MG63 (cell line): ENCODE measurements around the gene DNAH12. TPM values are rescaled to one million over a fixed set of nuclear protein-coding genes. Genes with fewer than 3 reads are reported as not detected.
A peak's percentile ranks its signal among the peaks of the same experiment; 100 is the strongest.
"Not testable (repeated sequence)": the region's sequence is repeated elsewhere in the genome, so short reads cannot be mapped to it uniquely, and the experiment has no call there.

Experiments used
- DNase-seq: peaks from one replicate; pipeline ENCODE4 v3.0.0-alpha.2; 2020
- H3K27me3 ChIP-seq: fragments of 250-450 bp; sonication (Bioruptor Pico); 2 replicates; pipeline ENCODE4 v1.5.1; 2020; ENCODE audit warnings: mild to moderate bottlenecking, moderate library complexity
- H3K36me3 ChIP-seq: fragments of 250-450 bp; sonication (Bioruptor Pico); 2 replicates; pipeline ENCODE4 v1.5.1; 2020; ENCODE audit warnings: mild to moderate bottlenecking, moderate library complexity
- H3K4me3 ChIP-seq: fragments of 250-450 bp; sonication (Bioruptor Pico); 2 replicates; pipeline ENCODE4 v1.5.1; 2020; ENCODE audit warnings: mild to moderate bottlenecking, moderate library complexity
- H3K9me3 ChIP-seq: fragments of 250-450 bp; sonication (Bioruptor Pico); 2 replicates; pipeline ENCODE4 v1.5.1; 2020; ENCODE audit warnings: mild to moderate bottlenecking, moderate library complexity
- total RNA-seq: library from RNA; depleted of rRNA; stranded (reverse); fragments of >200 nt; shearing (Covaris generic); gene quantifications from 2 replicates; pipeline ENCODE4 v1.2.3, GENCODE V29; 2014; ENCODE audit warnings: low replicate concordance

Gene DNAH12
- total RNA-seq, 1 experiment from 2014 or later = not detected

DNA sequence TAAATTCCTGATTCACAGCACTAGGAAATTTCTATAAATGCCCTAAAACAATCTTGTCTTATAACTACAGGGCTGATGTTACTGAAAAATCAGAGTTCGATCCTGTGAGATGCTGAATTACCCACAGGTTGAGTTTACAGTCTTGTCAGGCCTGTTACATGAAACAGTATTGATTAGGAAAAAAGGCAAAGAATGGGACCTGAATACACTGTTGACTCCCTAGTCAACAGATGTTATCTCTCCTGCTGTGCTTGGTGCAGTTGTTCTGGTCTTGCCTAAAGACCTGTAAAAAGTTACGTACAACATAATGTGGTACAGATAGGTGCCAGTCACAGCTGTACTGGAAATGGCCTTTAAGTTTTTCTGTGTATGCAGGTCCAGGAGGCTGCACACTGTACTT lies 160.3 kb downstream of the DNAH12 start:
- Histone ChIP-seq H3K9me3 (no peaks in the 10 kb centered on the region), H3K36me3 (no peaks in the 10 kb centered on the region), H3K4me3 (no peak overlapping the region), H3K27me3 (no peaks in the 10 kb centered on the region)
- no peak for DNase-seq

DNA sequence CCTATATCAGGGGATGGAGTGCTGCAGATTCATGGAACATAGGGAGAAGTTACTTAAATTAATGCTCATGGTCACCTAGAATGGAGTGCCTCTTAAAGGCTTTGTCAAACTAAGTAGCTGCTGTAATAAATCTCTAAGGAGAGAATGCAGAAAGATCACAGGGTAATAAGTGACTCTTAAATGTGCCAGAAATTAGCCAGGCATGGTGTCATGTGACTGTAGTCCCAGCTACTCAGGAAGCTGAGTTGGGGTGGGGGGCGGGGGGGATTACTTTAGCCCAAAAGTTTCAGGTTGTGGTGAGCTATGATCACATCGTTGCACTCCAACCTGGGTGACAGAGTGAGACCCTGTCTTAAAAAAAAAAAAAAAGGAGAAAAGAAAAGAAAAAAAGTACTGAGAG lies 160.7 kb downstream of the DNAH12 start:
- no peak for DNase-seq
- H3K4me3 ChIP-seq = no peak overlapping the region
- no peaks in the 10 kb centered on the region for H3K9me3 ChIP-seq

GRCh38 chr3:57382933-57383332 lies 161.2 kb downstream of the DNAH12 start:
- DNase-seq = no peak

More for the DNA sequence above, 160.7 kb downstream of the DNAH12 start:
- Histone ChIP-seq H3K36me3 (no peaks in the 10 kb centered on the region), H3K27me3 (no peaks in the 10 kb centered on the region)

GRCh38 chr3:57370341-57370740 lies 173.8 kb downstream of the DNAH12 start:
- Histone ChIP-seq H3K4me3 (no peak overlapping the region), H3K9me3 (no peaks in the 10 kb centered on the region), H3K36me3 (no peaks in the 10 kb centered on the region), H3K27me3 (0 out of 2 replicates have a peak, but pooled peaks cover 3% of the 10 kb centered on the region)
- no peak for DNase-seq

More at GRCh38 chr3:57382933-57383332, 161.2 kb downstream of the DNAH12 start:
- no peaks in the 10 kb centered on the region for H3K36me3 ChIP-seq
- no peaks in the 10 kb centered on the region for H3K9me3 ChIP-seq
- no peak overlapping the region for H3K4me3 ChIP-seq
- H3K27me3 ChIP-seq = no peaks in the 10 kb centered on the region

GRCh38 chr3:57365089-57365488 lies 179.1 kb downstream of the DNAH12 start:
- H3K27me3 ChIP-seq, DNase-seq, H3K9me3 ChIP-seq, H3K36me3 ChIP-seq, H3K4me3 ChIP-seq: not testable (repeated sequence)

DNA sequence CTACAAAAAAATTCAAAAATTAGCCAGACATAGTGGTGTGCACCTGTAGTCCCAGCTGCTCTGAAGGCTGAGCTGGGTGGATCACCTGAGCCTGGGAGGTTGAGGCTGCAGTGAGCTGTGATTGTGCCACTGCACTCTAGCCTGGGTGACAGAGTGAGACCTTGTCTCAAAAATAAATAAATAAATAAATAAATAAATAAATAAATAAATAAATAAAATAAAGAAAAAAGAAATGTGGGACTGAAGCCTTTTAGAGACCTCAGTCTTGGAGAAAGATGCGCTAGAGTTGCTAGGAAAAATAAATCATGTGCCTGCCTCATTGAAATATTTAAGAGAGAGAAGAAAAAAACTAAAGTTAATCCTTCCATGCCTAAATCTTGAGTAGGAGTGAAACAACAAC lies 187.9 kb downstream of the DNAH12 start:
- H3K4me3 ChIP-seq, H3K9me3 ChIP-seq, DNase-seq, H3K36me3 ChIP-seq, H3K27me3 ChIP-seq: not testable (repeated sequence)

- no peaks in the 10 kb centered on the region for H3K36me3 ChIP-seq
- H3K4me3 ChIP-seq = no peak overlapping the region
- H3K9me3 ChIP-seq = no peaks in the 10 kb centered on the region
- DNase-seq = no peak
- H3K27me3 ChIP-seq = no peaks in the 10 kb centered on the region
These were observed 189.4 kb downstream of the DNAH12 start for GRCh38 chr3:57354768-57355167.

- Histone ChIP-seq H3K9me3 (no peaks in the 10 kb centered on the region), H3K27me3 (no peaks in the 10 kb centered on the region), H3K4me3 (no peak overlapping the region), H3K36me3 (no peaks in the 10 kb centered on the region)
- DNase-seq = no peak
These were observed 193.9 kb downstream of the DNAH12 start for GRCh38 chr3:57350271-57350670.

DNA sequence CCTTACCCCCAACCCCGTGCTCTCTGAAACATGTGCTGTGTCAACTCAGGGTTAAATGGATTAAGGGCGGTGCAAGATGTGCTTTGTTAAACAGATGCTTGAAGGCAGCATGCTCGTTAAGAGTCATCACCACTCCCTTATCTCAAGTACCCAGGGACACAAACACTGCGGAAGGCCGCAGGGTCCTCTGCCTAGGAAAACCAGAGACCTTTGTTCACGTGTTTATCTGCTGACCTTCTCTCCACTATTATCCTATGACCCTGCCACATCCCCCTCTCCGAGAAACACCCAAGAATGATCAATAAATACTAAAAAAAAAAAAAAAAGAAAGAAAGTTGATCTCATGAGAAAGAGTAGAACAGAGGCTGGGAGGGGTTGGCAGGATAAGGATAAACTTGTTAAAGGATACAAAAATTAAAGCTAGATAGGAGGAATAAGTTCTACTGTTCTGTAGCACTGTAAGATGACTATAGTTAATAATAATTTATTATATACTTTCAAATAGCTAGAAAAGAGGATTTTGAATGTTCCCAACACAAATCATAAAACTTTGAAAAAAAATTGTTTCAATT lies 205.0 kb downstream of the DNAH12 start:
- not testable (repeated sequence) for H3K27me3 ChIP-seq, H3K9me3 ChIP-seq, H3K4me3 ChIP-seq, H3K36me3 ChIP-seq, DNase-seq

- H3K4me3 ChIP-seq = not testable (repeated sequence)
These were observed 205.7 kb downstream of the DNAH12 start for GRCh38 chr3:57338272-57339070.

DNA sequence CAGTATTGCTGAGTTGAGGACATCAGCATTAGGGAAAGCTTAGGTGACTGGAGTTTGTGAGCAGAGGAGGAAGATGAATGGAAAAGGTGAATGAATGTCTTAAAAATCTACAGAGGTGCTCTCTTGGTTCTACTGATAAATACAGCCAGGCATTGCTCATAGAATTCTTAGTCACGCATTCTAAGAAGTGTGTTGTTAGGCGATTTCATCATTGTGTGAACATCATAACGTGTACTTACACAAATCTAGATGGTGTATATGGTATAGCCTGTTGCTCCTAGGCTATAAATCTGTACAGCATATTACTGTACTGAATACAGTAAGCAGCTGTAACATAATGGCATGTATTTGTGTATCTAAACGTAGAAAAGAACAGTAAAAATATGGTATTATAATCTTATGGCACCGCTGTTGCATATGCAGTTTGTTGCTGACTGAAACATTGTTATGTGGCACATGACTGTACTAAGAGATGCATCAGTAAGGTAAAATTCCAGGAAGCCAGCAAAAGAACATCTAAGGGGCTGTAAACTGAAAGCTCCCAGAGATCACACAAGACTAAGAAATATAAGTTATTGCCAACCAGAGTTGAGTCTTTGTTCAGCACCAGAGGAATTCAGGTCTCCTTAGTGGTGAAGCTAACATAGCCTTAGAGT lies 208.7 kb downstream of the DNAH12 start:
- Histone ChIP-seq H3K36me3 (no peaks in the 10 kb centered on the region), H3K4me3 (no peak overlapping the region), H3K27me3 (no peaks in the 10 kb centered on the region; the same call in 1 of the 2 replicates), H3K9me3 (no peaks in the 10 kb centered on the region)
- DNase-seq = no peak

More at GRCh38 chr3:57338272-57339070, 205.7 kb downstream of the DNAH12 start:
- not testable (repeated sequence) for DNase-seq, H3K27me3 ChIP-seq, H3K36me3 ChIP-seq, H3K9me3 ChIP-seq

GRCh38 chr3:57331078-57331610 lies 213.0 kb downstream of the DNAH12 start:
- H3K36me3 ChIP-seq = no peaks in the 10 kb centered on the region
- no peak overlapping the region for H3K4me3 ChIP-seq
- no peaks in the 10 kb centered on the region; the same call in 1 of the 2 replicates for H3K27me3 ChIP-seq
- no peak for DNase-seq
- H3K9me3 ChIP-seq = no peaks in the 10 kb centered on the region

- H3K36me3 ChIP-seq, H3K4me3 ChIP-seq, H3K9me3 ChIP-seq, DNase-seq, H3K27me3 ChIP-seq: not testable (repeated sequence)
These were observed 217.6 kb downstream of the DNAH12 start for GRCh38 chr3:57326498-57326897.

GRCh38 chr3:57314204-57314603 lies 229.9 kb downstream of the DNAH12 start:
- Histone ChIP-seq H3K36me3 (no peaks in the 10 kb centered on the region), H3K27me3 (no peaks in the 10 kb centered on the region), H3K9me3 (no peaks in the 10 kb centered on the region; the same call in 1 of the 2 replicates), H3K4me3 (no peak overlapping the region)
- DNase-seq = no peak

DNA sequence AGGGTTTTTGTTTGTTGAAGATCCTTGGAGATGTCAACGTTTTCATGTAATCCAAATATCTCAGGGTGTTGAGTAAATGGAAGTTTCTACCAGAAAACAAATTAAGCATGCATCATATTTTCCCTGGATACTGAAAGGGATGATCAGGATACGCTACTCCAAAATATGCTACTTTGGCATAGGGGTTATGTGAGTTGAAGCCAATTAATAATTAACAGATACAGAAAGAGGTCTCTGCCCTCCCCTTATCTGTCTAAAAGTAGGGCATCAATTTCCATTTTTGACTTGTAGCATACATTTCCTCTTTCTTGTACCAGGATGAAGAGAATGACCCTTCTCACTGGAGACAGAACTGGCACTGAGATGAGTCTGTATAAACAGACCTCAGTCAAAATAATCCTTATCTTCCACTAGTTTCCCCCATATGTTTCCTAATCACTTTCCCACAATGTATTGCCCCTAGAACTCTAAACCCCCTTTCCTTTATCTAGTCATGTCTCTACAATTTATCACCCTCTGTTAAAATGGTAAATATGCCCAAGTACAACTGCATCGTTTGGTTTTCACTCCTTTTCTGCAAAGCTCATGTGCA lies 234.3 kb downstream of the DNAH12 start:
- no peak for DNase-seq
- no peaks in the 10 kb centered on the region for H3K36me3 ChIP-seq
- H3K4me3 ChIP-seq = no peak overlapping the region
- no peaks in the 10 kb centered on the region for H3K27me3 ChIP-seq
- no peaks in the 10 kb centered on the region for H3K9me3 ChIP-seq

GRCh38 chr3:57303520-57303919 lies 240.6 kb downstream of the DNAH12 start:
- H3K36me3 ChIP-seq, H3K9me3 ChIP-seq, DNase-seq, H3K27me3 ChIP-seq, H3K4me3 ChIP-seq: not testable (repeated sequence)

- Histone ChIP-seq H3K27me3 (no peaks in the 10 kb centered on the region), H3K4me3 (no peak overlapping the region), H3K9me3 (no peaks in the 10 kb centered on the region), H3K36me3 (no peaks in the 10 kb centered on the region)
- peak; percentile 30 for DNase-seq
These were observed 246.1 kb downstream of the DNAH12 start for GRCh38 chr3:57298041-57298440.
